MM.1S (cell line): ENCODE measurements around the gene TMTC1.

Experiments
- DNase-seq: peaks from one replicate; pipeline ENCODE4 v3.0.0-alpha.2; 2015
- H2AFZ ChIP-seq: fragments of 300-600 bp; sonication (generic); 2 replicates; pipeline ENCODE4 v1.6.0; 2016; ENCODE audit warnings: antibody characterized with exemption, low read length
- H3F3A ChIP-seq: fragments of 300-600 bp; sonication (generic); 2 replicates; pipeline ENCODE4 v1.6.1; 2016; ENCODE audit warnings: mild to moderate bottlenecking, antibody characterized with exemption, low read length, moderate library complexity, mixed read lengths; ENCODE audit not compliant: insufficient read depth
- H3K27ac ChIP-seq: fragments of 300-600 bp; sonication (generic); 2 replicates; pipeline ENCODE4 v1.5.1; 2016; ENCODE audit warnings: mild to moderate bottlenecking, low read length
- H3K27me3 ChIP-seq: fragments of 300-600 bp; sonication (generic); replicated peaks from 2 replicates; pipeline ENCODE4 v1.6.0; 2016; ENCODE audit warnings: low read length; ENCODE audit not compliant: insufficient read depth
- H3K36me3 ChIP-seq: fragments of 300-600 bp; sonication (generic); replicated peaks from 2 replicates; pipeline ENCODE4 v1.6.1; 2016; ENCODE audit warnings: mild to moderate bottlenecking, low read length, mixed read lengths; ENCODE audit not compliant: insufficient read depth
- H3K4me1 ChIP-seq: fragments of 300-600 bp; sonication (generic); 2 replicates; pipeline ENCODE4 v1.6.1; 2016; ENCODE audit warnings: low read length, mixed read lengths
- H3K4me2 ChIP-seq: fragments of 300-600 bp; sonication (generic); 2 replicates; pipeline ENCODE4 v1.6.0; 2016; ENCODE audit warnings: low read depth, low read length
- H3K4me3 ChIP-seq: fragments of 300-600 bp; sonication (generic); 2 replicates; pipeline ENCODE4 v1.5.1; 2016; ENCODE audit warnings: low read length, mixed read lengths
- H3K79me2 ChIP-seq: fragments of 300-600 bp; sonication (generic); 2 replicates; pipeline ENCODE4 v1.6.1; 2016; ENCODE audit warnings: mixed run types, low read length, mixed read lengths
- H3K9ac ChIP-seq: fragments of 300-600 bp; sonication (generic); 2 replicates; pipeline ENCODE4 v1.6.1; 2016; ENCODE audit warnings: low read length, mixed read lengths
- H3K9me2 ChIP-seq: fragments of 300-600 bp; sonication (generic); replicated peaks from 2 replicates; pipeline ENCODE4 v1.6.1; 2016; ENCODE audit warnings: mild to moderate bottlenecking, low read length, mixed read lengths; ENCODE audit not compliant: insufficient read depth
- H3K9me3 ChIP-seq: fragments of 300-600 bp; sonication (generic); replicated peaks from 2 replicates; pipeline ENCODE4 v1.6.1; 2016; ENCODE audit warnings: mild to moderate bottlenecking, low read length, mixed read lengths; ENCODE audit not compliant: insufficient read depth
- H4K20me1 ChIP-seq: fragments of 300-600 bp; sonication (generic); 2 replicates; pipeline ENCODE4 v1.6.1; 2016; ENCODE audit warnings: mild to moderate bottlenecking, low read length, moderate library complexity, mixed read lengths; ENCODE audit not compliant: insufficient read depth
- EZH2 ChIP-seq: fragments of 300-600 bp; sonication (generic); optimal IDR thresholded peaks from 2 replicates; pipeline ENCODE3; 2017; ENCODE audit warnings: low read depth, mild to moderate bottlenecking, antibody characterized with exemption, low read length, mixed read lengths
- EZH2phosphoT487 ChIP-seq: fragments of 300-600 bp; sonication (generic); IDR thresholded peaks from 2 replicates; pipeline ENCODE4 v1.6.1; 2018; ENCODE audit warnings: antibody characterized with exemption, low read length
- TF ChIP-seq, protein P1 (sequence below): fragments of 300-600 bp; sonication (generic); IDR thresholded peaks from 2 replicates; pipeline ENCODE4 v1.5.1; 2016; ENCODE audit warnings: antibody characterized with exemption, low read length, mixed read lengths

TMTC1 gene

GRCh38 chr12:29688914-29689313 is 94.8 kb downstream of the TMTC1 start:
- Histone ChIP-seq H3K9me2 (no peaks in the 10 kb centered on the region), H3K4me2 (no peak overlapping the region), H3K9ac (no peak overlapping the region), H3F3A (no peaks in the 10 kb centered on the region), H3K36me3 (no peaks in the 10 kb centered on the region), H2AFZ (no peak overlapping the region), H3K79me2 (no peaks in the 10 kb centered on the region), H3K27me3 (no peaks in the 10 kb centered on the region), H3K27ac (no peak overlapping the region), H3K4me3 (no peak overlapping the region), H4K20me1 (no peaks in the 10 kb centered on the region), H3K4me1 (no peaks in the 10 kb centered on the region), H3K9me3 (no peaks in the 10 kb centered on the region)
- no peak for TF ChIP-seq EZH2phosphoT487
- TF ChIP-seq, protein P1, sequence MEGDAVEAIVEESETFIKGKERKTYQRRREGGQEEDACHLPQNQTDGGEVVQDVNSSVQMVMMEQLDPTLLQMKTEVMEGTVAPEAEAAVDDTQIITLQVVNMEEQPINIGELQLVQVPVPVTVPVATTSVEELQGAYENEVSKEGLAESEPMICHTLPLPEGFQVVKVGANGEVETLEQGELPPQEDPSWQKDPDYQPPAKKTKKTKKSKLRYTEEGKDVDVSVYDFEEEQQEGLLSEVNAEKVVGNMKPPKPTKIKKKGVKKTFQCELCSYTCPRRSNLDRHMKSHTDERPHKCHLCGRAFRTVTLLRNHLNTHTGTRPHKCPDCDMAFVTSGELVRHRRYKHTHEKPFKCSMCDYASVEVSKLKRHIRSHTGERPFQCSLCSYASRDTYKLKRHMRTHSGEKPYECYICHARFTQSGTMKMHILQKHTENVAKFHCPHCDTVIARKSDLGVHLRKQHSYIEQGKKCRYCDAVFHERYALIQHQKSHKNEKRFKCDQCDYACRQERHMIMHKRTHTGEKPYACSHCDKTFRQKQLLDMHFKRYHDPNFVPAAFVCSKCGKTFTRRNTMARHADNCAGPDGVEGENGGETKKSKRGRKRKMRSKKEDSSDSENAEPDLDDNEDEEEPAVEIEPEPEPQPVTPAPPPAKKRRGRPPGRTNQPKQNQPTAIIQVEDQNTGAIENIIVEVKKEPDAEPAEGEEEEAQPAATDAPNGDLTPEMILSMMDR: no peak
- TF ChIP-seq EZH2: no peak
- no peak for DNase-seq

GRCh38 chr12:29682088-29682487 is 101.7 kb downstream of the TMTC1 start:
- Histone ChIP-seq H4K20me1 (no peaks in the 10 kb centered on the region), H3K79me2 (no peaks in the 10 kb centered on the region), H3K9ac (no peak overlapping the region), H3F3A (no peaks in the 10 kb centered on the region), H3K27ac (no peak overlapping the region), H3K4me2 (no peak overlapping the region), H3K9me2 (no peaks in the 10 kb centered on the region), H3K27me3 (no peaks in the 10 kb centered on the region), H3K36me3 (no peaks in the 10 kb centered on the region), H3K4me1 (peaks cover 13% of the 10 kb centered on the region), H2AFZ (no peak overlapping the region), H3K4me3 (no peak overlapping the region), H3K9me3 (no peaks in the 10 kb centered on the region)
- TF ChIP-seq EZH2 (no peak), EZH2phosphoT487 (no peak)
- TF ChIP-seq, protein P1: no peak
- no peak for DNase-seq

GRCh38 chr12:29681370-29681769 is 102.4 kb downstream of the TMTC1 start:
- Histone ChIP-seq H3K36me3 (no peaks in the 10 kb centered on the region), H3K9me3 (no peaks in the 10 kb centered on the region), H4K20me1 (no peaks in the 10 kb centered on the region), H3K9ac (no peak overlapping the region), H3K27ac (no peak overlapping the region), H3K79me2 (no peaks in the 10 kb centered on the region), H3K4me3 (no peak overlapping the region), H3K9me2 (no peaks in the 10 kb centered on the region), H3F3A (no peaks in the 10 kb centered on the region), H3K4me1 (peaks cover 13% of the 10 kb centered on the region), H2AFZ (no peak overlapping the region), H3K4me2 (no peak overlapping the region), H3K27me3 (no peaks in the 10 kb centered on the region)
- DNase-seq: peak; percentile 58
- TF ChIP-seq, protein P1: no peak
- TF ChIP-seq EZH2phosphoT487 (no peak), EZH2 (no peak)

- Histone ChIP-seq H3K4me2 (no peak overlapping the region), H2AFZ (no peak overlapping the region), H3K79me2 (no peaks in the 10 kb centered on the region)
Measured at GRCh38 chr12:29676676-29677075, 107.1 kb downstream of the TMTC1 start.

More at GRCh38 chr12:29676676-29677075, 107.1 kb downstream of the TMTC1 start:
- Histone ChIP-seq H3K27ac (no peak overlapping the region), H3K9ac (no peak overlapping the region), H3F3A (no peaks in the 10 kb centered on the region), H4K20me1 (no peaks in the 10 kb centered on the region), H3K4me3 (no peak overlapping the region), H3K9me2 (no peaks in the 10 kb centered on the region), H3K4me1 (peaks cover 5% of the 10 kb centered on the region), H3K36me3 (no peaks in the 10 kb centered on the region), H3K9me3 (no peaks in the 10 kb centered on the region), H3K27me3 (no peaks in the 10 kb centered on the region)
- no peak for DNase-seq
- TF ChIP-seq EZH2phosphoT487 (no peak), EZH2 (no peak)
- TF ChIP-seq, protein P1: no peak
